Kasumi-1 (cell line): ENCODE data around the gene REV3L.
A peak's percentile ranks its signal among the peaks of the same experiment; 100 is the strongest.

Experiments used
- DNase-seq, 2 experiments: peaks; one replicate each; lab custom pipeline; 2025; lab: John Stamatoyannopoulos, UW

REV3L gene

DNA sequence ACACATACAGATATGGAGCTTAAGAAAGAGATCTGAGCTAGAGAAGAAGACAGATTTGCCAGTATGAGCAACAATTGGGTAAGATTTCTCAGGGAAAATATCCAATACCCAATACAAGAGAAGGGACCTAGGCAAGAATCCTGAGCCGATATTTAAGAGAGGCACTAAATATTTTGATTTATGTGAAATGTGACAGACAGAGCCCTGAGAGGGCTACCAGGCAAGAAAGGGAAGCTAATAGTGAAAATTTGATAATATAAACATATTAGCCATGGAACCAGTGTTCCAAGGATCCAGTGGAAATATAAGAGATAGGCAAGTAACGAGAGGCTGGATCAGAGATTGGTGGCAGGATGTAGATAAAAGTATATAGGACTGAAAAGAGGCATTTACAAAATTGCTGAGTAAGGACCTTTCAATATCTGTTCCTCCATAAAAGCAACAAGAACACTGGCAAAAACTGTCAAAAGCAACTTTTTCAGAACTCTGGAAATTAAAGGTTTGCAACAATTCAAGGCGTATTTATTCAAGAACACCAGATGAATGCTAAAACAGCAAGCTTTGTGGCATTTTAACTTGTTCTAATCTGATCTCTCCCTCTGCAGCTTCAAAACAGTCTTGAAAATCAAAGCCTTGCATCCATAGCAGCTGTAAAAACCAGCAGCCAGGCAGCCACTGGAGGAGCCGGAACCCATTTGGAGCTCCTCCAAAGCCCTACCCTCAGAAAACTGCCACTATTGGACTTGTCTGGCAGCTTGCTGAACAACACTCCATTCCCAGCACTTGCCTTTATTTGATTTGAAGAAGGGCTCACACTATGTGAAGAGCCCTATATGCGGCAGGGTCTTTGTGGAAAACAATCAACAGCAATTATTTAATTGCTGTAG is 58.8 kb downstream of the REV3L start:
- DNase-seq: no peak

DNA sequence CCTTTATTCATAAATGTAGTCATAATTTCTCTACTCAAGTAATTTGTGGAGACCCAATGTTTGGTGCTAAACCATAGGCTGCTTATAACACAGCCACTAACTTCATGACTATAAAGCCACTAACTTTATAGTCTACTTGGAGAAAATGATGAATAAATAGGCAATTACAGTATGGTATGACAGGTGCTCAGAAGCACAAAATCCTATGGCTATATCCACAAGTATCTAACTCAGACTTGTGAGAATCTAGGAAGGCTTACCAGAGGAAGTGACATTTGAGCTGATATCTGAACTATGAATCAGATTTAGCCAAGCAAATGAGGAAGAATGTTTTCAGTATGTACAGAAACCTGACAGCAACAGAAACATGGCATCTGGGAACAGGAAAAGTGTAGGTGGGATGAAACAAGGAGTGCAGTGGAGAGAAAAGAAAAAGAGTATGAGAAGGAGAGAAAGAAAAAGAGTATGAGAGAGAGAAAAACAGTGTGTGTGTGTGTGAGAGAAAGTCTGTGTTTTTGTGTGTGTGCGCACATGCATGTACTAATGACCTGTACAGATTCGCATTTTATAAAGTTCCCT is 59.9 kb downstream of the REV3L start:
- DNase-seq: peak; percentile 30 to 46

DNA sequence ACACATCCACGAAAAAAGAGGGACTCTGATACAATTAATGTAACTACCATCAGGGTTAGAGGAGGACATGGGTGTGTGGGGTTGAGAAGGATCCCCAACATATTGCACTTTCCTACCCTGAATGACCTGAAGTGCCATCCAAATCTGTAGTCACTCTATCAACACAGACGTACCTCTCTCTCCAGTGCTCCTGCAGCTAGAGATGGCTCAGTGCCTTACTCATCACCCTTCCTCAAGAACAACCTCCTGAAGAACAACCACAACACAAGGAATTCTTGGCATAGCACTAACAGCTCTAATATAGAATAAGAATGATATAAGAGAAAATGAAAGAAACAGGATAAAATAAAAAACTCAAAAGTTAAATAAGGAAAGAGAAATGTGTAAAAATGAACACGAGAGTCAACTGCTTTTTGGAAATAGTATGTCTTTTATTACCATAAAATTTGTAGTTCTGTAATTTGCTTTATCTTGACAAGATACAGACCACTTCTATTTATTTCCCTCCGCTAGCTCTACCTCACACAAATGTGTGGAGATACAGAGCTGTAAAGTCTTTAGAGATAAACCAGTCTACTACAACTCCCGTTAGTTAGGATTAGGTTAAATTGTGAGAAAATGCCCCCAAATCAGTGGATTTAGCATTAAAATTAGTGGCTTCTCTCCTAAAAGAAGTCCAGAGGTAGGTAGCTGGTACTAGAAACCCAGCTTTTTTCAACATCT is 63.9 kb downstream of the REV3L start:
- no peak for DNase-seq

DNA sequence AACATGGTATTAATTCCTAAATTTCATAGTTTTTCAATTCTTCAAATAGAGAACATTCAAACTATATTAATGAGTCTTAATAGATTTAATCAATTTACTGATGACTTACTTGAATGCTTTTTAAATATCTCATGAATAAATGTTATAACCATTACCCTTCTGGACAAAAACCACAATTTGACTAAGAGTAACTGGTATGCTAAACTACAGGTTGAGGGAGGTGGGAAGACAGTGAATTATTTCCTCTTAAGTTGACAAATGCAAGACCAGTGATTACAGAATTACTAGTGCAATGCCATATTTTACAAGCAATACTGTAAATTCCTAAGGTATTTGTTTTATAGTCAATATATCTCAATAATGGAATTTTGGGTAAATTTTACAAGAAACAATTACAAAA is 65.1 kb downstream of the REV3L start:
- no peak for DNase-seq

DNA sequence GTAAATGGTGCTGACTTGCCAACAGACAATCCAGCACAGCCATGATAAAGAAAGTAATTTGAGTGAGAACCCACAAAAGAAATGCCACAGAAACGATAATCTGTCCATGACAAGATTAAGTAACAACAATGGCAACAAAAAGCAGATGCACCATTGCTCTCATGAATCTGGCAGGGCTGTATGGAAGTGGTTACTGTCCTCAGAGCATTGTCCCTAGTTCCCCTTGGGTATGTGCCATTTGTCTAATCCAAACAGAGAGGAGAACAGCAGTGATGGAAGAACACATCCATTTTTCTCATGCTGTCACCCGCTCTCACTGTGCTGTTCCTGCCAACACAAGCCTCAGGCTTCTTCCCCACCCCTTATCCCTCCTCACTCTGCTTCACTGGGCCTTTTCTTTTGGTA is 65.8 kb downstream of the REV3L start:
- peak; percentile 36 to 39 for DNase-seq

DNA sequence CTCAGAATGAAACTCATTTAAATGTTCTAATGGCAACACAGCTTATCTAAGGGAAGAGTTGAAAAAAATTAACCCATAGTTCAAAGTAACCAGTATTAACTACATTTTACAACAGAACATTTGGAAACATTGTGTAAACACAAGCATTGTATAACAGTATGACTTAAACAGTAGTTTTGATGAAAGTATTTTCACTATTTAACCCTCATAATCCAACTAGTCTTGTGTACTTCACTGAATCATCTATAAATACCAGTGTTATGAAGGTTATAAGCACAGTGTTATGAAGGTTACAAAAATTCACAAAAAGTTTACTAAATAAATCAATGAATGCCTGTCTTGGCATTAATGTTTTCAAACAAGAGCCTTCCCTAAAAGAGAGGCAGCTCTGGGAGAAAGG is 66.5 kb downstream of the REV3L start:
- no peak for DNase-seq

DNA sequence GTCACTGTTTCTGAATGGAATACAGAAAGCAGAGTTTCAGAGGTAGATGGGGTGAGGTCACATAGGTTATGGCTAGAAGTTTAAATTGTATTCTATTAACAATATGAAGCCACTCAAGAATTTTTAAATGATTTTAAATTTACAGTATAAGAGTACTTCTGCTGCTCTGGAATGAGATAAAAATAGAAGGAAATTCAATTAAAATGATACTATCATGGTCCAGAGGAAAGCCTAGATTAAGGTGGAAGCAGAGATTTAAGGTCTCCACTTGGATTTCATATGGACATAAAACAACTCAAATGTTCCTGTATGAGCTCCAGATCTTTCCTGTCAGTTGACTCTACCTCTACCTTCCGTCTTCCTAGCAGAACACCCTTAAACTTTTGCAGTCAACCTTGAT is 68.6 kb downstream of the REV3L start:
- no peak for DNase-seq

DNA sequence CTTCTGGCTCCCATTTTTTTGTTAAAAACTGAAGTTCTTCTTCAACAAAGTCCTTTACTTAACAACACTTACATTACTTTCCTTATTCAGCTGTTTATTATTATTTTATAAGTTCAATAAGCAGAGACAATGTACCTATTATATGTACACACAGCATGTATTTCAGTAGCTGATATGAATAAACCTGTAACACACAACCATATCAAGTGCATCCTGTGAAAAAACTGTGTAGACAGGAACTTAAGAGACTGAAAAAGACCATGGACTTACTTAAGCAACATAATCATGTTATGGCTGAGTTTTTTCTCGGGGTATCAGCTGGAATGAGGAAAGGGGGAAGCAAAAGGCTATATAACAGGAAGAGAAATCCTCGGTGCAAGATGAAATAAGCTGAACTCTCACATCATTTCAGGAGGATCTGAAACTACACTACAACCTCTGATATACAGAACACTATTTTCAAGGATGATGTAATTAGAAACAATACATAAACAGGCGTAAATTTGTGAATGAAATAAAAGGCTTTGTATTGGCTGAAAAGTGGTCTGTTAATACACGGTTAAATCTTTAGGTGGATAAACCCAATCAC is 70.9 kb downstream of the REV3L start:
- peak in 1 of 2 experiments; percentile 27 for DNase-seq

DNA sequence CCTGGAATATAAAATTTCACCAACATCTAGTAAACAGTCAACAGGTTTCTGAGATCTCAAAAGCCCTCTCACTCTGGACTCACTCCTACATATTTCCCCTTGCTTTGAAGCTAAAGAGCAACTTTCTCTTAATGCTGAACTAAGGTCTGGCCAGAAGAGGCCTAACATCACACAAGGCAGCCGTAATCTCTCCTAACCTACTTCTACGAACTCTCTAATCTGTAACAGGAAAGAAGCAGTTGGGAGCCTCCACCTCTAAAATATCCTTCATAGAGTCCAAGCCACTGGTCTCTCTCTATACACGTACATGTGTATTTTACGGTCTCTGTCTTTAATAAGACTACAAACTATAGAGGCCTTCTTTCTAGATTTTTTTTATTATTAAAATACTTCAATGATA is 72.0 kb downstream of the REV3L start:
- DNase-seq: peak; percentile 19 to 33

DNA sequence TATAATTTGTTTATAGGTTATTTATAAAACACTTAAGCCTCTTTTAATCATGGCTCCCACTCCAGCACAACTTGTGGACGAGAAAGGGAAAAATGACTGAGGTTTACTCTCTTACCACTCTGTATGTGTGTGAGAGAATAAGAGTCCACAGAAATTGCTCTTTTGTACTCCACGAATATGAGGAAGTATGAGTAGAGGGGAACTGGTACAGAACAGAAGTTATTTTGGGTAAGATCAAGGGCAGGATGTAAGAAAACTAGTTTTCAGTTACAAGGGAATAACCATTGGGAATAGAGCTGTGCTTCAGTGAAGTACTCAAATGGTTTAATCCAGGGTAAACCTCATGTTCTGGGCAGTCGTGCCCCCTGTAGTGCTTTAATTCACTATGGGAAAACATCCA is 72.6 kb downstream of the REV3L start:
- peak; percentile 70 to 75 for DNase-seq

DNA sequence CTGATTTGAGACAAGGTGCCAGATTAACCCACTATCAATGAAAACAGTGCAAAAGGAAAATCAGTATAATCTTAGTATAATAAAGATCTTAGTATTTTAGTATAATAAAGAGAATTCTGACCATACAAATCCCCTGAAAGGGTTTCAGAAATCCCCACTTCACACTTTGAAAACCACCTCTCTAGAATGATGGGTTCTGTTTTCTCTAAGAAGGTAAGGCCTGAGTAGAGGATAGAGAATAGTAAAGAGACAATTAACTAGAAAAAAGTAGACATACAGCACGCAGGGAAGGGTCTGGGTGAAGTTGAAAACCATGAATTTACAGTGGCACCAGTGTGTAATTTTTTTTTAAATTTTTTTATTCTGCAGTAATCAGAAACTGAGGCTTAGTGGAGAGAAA is 73.6 kb downstream of the REV3L start:
- no peak for DNase-seq

DNA sequence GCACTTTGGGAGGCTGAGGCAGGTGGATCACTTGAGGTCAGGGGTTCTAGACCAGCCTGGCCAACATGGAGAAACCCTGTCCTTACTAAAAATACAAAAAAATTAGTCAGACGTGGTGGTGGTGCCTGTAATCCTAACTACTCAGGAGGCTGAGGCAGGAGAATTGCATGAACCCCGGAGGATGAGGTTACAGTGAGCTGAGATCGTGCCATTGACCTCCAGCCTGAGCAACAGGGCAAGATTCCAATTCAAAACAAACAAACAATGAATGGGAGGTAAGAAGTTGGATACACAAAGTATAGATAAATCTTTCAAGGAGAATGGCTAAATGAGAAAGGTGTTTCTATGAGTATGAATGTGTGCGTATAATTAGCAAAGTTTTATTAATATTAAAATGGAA is 75.3 kb downstream of the REV3L start:
- no peak for DNase-seq

DNA sequence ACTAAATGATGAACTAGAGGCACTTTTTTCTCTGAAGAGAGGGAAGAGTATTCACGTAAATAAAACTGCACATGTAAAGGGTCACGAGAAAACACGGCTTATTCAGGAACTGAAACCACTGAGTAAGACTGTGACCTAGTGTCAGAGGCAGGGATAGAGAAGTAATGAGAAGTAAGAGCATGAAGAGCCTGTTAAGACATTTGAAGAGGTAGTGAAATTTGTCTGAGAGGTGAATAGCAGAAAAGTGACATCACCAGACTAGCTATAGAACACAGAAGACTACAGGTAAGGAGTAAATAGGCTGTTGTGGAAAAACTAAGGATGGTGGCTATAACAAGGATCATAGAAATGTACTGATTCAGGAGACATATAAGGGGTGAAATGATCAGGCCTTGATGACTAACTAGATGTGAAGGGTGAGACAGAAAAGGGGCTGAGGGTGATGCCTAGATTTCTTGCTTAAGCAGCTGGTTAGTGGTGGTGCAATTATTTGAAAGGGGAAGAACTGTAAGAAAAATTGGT is 76.8 kb downstream of the REV3L start:
- DNase-seq: peak; percentile 4 to 5

DNA sequence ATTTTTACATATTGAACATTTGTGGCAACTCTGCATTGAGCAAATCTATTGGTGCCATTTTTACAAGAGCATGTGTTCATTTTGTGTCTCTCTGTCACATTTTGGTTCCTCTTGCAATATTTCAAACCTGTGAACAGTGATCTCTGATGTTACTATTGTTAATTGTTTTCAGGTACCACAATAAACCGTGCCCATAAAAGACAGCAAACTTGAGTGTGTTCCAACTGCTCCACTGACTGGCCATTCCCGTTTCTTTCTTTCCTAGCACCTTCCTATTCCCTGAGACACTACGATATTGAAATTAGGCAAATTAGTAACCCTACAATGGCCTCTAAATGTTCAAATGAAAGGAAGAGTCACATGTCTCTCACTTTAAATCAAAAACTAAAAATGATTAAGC is 79.6 kb downstream of the REV3L start:
- no peak for DNase-seq

DNA sequence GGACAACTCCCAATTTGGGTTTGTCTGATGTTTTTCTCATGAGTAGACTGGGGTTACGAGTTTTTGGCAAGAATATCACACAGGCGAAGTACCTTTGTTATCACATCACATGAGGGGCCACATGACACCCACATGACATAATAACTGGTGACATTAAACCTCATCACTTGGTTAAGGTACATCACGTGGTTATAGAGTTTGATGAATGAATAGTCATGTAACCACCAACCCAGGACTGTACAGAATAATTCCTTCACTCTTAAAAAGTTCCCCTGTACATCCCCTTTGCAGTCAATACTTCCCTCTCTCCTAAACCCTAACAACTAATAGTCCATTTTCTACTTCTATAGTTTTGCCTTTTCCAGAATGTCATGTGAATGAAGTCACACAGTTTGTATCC is 83.4 kb downstream of the REV3L start:
- DNase-seq: no peak

DNA sequence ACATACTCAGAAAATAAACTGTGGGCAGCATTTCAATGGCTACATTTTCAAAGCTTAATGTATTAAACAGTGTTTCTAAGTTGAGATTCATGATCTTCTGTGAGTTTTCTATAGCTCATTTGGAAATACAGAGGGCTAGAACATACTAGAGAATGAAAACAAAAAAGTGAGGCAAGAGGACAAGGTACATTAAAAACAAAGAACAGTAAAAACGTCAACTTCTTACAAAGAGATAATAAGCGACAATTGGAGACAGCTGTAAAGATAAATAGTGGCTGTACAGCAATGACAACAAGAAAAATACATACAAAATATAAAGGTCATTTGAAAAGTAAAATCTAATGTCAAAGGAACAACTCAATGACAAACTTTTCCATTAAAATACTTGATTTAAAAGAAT is 94.3 kb downstream of the REV3L start:
- no peak for DNase-seq

DNA sequence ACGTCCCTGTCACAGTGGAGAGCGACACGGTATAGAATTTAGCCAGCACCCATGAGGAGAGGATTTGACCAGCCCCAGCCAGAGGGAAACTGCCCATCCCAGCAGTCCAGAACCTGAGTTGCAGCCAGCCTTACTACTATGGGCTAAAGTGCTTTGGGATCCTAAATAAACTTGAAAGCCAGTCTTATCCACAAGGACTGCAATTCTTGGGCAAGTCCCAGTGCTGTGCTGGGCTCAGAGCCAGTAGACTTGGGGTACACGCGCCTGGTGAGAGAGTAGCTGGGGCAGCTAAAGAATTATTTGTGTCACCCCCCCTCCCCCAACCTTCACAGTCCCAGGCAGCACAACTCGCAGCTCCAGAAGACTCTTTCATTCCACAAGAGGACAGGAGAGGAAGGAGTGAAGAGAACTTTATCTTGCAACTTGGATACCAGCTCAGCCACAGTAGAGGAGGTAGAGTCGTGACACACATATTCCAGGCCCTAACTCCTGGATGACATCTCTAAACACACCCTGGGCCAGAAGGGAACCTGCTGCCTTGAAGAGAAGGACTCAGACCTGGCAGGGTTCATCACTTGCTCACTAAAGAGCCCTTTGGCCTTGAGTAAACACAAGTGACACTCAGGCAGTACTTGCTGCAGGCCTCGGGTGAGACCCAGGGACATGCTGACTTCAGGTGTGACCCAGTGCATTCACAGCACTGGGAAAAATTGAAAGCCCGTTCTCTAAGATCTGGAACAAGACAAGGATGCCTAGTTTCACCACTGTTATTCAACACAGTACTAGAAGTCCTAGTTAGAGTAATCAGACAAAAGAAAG is 100.3 kb downstream of the REV3L start:
- no peak for DNase-seq

DNA sequence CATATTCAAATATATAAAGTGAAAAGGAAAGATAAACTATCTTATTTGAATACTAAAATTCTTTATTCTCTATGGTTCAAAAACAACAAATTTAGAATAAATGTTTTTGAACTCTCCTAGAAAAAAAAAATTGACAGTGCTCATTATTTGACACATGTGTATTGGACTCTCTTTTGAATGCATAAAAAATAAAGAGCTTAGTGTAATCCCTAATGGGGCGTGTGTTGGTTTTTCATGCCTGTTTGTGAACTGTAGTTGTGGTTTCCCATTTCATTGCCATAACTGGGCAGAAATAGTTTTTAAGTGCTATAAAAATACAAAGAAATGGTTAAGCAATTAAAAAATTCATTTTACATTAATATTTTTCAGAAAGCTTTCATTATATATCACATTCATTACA is 101.3 kb downstream of the REV3L start:
- no peak for DNase-seq

DNA sequence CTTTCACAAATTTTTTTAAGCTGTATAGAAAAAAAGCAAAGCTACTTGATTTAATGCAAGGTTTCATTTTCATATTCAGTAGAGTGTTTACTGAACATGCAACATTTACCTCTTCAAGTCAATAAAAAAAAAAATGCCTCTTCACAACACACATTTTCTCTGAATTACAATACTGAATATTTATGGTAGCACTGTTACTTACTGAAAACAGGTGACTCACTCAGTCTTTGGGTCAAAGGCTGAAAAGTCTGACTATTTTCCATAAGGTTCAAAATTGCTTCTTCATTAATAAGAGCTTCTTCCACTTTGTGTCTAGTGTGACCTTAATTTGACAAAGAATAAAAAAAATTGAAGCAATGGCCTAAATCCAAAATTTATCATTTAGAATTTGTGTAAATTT is 101.9 kb downstream of the REV3L start:
- DNase-seq: no peak

DNA sequence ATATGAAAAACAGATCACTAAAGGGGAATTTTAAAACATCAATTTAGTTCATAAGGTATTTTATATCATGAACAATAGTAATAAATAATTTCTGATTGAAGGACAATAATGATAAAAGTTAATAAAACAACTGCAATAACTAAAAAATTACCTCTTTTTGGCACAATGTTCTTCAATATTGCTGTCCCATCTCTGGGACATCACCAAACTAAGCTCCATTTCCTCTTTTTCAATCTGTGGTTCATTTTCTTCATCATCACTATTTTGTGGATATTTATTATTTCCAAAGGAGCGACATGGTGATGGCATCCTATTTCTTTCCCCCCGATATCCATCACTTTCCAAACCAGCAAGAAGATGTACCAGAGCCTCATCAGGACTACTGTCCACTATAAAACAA is 103.2 kb downstream of the REV3L start:
- no peak for DNase-seq

DNA sequence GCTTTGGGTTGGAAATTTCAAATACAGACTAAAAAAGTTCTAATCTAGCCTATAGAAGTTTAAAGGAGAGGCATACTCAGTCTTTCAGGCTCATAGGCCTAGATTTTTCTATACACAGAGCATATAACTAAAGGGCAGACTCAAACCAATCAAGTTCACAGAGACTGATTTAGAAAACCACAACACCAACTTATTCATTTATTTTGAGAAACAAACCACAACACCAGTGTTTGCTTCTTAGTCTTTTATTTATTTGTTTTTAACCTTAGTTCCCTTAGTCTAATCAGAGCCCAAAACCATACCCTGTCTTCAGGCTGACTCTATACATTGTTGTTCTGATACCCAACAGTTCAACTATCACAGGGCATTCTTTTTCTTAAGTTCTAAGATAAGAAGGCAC is 103.7 kb downstream of the REV3L start:
- no peak for DNase-seq
